HL-60 (cell line): Measurements from ENCODE around the gene GPX4.

Experiments used
- DNase-seq, 2 experiments: peaks; one replicate each; pipeline ENCODE4 v3.0.0-alpha.2; 2010 to 2020; ENCODE audit warnings: low read depth in 1 of 2, low spot score in 1 of 2
- H3K27ac ChIP-seq: fragments of 250-450 bp; sonication (Bioruptor Pico); replicated peaks from 2 replicates; pipeline ENCODE4 v1.5.1; 2020; ENCODE audit warnings: mild to moderate bottlenecking, moderate library complexity
- H3K27me3 ChIP-seq: fragments of 250-450 bp; sonication (Bioruptor Pico); 2 replicates; pipeline ENCODE4 v1.5.1; 2021; ENCODE audit warnings: mild to moderate bottlenecking, moderate library complexity; ENCODE audit not compliant: insufficient read depth, poor library complexity, severe bottlenecking
- H3K4me3 ChIP-seq: replicated peaks from 2 replicates; pipeline ENCODE4 v1.5.1; 2011; ENCODE audit warnings: mild to moderate bottlenecking, control low read depth, low read length; ENCODE audit not compliant: insufficient read depth
- GABPA ChIP-seq: IDR thresholded peaks from 2 replicates; pipeline ENCODE4 v1.6.1; 2012; ENCODE audit warnings: low read depth
- POLR2AphosphoS5 ChIP-seq: IDR thresholded peaks from 2 replicates; pipeline ENCODE4 v1.6.1; 2012; ENCODE audit warnings: low read depth
- SPI1 ChIP-seq: IDR thresholded peaks from 2 replicates; pipeline ENCODE4 v1.6.1; 2012; ENCODE audit warnings: low read depth, mild to moderate bottlenecking, borderline replicate concordance
- TF ChIP-seq, protein P1 (sequence below): IDR thresholded peaks from one replicate; pipeline ENCODE4 v1.5.1; 2011; ENCODE audit warnings: low read length, control low read depth, inconsistent platforms; ENCODE audit not compliant: insufficient read depth
- TF ChIP-seq, protein P2 (sequence below): IDR thresholded peaks from 2 replicates; pipeline ENCODE4 v1.6.1; 2012; ENCODE audit warnings: low read depth; ENCODE audit not compliant: insufficient replicate concordance

Gene GPX4

DNA sequence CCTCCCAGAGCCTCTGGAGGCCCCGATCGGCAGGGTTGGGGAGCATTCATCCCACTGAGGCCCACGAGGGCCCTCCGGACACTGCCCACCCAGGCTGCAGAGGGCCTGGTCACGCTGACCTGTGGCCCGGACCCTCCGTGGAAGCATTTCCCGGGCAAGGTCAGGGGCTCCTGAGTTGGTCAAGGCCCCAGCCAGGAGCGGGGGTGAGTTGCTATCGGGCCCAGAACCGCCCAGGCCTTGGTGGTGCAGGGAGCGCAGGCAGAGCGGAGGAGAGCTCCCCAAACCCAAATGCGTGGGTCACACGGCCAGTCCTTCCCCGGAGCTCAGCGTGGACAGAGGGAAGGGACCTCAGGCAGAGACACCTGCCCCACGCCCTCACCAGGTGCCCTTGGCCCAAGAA lies 25.7 kb downstream of the GPX4 start:
- TF ChIP-seq, protein P1, sequence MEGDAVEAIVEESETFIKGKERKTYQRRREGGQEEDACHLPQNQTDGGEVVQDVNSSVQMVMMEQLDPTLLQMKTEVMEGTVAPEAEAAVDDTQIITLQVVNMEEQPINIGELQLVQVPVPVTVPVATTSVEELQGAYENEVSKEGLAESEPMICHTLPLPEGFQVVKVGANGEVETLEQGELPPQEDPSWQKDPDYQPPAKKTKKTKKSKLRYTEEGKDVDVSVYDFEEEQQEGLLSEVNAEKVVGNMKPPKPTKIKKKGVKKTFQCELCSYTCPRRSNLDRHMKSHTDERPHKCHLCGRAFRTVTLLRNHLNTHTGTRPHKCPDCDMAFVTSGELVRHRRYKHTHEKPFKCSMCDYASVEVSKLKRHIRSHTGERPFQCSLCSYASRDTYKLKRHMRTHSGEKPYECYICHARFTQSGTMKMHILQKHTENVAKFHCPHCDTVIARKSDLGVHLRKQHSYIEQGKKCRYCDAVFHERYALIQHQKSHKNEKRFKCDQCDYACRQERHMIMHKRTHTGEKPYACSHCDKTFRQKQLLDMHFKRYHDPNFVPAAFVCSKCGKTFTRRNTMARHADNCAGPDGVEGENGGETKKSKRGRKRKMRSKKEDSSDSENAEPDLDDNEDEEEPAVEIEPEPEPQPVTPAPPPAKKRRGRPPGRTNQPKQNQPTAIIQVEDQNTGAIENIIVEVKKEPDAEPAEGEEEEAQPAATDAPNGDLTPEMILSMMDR, result no peak
- no peak for TF ChIP-seq GABPA
- TF ChIP-seq, protein P2, sequence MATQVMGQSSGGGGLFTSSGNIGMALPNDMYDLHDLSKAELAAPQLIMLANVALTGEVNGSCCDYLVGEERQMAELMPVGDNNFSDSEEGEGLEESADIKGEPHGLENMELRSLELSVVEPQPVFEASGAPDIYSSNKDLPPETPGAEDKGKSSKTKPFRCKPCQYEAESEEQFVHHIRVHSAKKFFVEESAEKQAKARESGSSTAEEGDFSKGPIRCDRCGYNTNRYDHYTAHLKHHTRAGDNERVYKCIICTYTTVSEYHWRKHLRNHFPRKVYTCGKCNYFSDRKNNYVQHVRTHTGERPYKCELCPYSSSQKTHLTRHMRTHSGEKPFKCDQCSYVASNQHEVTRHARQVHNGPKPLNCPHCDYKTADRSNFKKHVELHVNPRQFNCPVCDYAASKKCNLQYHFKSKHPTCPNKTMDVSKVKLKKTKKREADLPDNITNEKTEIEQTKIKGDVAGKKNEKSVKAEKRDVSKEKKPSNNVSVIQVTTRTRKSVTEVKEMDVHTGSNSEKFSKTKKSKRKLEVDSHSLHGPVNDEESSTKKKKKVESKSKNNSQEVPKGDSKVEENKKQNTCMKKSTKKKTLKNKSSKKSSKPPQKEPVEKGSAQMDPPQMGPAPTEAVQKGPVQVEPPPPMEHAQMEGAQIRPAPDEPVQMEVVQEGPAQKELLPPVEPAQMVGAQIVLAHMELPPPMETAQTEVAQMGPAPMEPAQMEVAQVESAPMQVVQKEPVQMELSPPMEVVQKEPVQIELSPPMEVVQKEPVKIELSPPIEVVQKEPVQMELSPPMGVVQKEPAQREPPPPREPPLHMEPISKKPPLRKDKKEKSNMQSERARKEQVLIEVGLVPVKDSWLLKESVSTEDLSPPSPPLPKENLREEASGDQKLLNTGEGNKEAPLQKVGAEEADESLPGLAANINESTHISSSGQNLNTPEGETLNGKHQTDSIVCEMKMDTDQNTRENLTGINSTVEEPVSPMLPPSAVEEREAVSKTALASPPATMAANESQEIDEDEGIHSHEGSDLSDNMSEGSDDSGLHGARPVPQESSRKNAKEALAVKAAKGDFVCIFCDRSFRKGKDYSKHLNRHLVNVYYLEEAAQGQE, result no peak
- H3K27me3 ChIP-seq, result no peaks in the 10 kb centered on the region
- H3K27ac ChIP-seq, result no peak overlapping the region
- no peak for DNase-seq
- no peak overlapping the region for H3K4me3 ChIP-seq

DNA sequence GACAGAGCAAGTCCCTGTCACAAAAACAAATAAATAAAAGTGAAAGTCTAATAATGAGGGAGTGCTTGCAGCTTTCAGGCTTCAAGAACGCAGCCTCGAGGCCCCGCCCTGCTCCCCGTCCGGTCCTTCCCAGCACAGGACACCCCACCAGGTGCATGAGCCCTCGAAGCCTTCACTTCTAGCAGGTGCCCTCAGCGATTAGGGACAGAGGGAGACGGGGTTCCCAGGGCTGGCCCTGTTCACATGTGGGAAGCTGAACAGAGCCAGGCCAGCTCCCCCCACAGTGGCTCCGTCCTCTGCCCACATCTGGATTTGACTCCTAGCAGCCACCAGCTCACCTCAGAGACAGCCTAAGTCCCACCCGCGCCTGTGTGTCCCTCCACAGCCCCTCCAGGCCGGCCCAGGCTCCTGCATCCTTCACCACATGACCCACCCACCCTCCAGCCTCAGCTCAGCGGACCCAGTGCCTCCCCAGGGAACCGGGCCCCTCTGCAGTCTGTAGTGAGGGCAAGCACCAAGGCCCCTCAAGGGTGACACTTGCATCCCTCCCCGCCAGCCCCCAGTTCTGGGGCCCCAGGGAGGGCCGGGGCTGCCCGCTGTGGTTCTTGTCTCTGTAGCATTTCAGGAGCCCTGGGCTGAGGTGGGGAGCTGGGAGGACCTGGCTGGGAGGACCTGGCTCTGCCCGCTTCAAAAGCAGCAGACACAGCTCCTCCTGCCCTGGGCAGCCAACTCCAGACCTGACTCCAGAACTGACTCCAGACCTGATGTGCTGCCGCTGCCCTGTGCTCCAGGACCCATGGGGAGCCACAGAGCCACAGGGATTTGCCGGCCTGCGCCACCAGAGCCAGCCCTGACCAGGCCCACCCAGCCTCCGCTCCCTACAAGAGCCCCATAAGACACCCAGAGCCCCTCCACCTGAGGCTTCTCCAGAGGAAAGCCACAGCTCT lies 27.2 kb downstream of the GPX4 start:
- TF ChIP-seq POLR2AphosphoS5 (no peak), SPI1 (no peak), GABPA (no peak)
- TF ChIP-seq, protein P1, result no peak
- TF ChIP-seq, protein P2, result no peak
- no peak for DNase-seq
- peak overlapping the region; percentile 41 for H3K4me3 ChIP-seq
- H3K27ac ChIP-seq, result peak overlapping the region; percentile 73
- no peaks in the 10 kb centered on the region for H3K27me3 ChIP-seq

DNA sequence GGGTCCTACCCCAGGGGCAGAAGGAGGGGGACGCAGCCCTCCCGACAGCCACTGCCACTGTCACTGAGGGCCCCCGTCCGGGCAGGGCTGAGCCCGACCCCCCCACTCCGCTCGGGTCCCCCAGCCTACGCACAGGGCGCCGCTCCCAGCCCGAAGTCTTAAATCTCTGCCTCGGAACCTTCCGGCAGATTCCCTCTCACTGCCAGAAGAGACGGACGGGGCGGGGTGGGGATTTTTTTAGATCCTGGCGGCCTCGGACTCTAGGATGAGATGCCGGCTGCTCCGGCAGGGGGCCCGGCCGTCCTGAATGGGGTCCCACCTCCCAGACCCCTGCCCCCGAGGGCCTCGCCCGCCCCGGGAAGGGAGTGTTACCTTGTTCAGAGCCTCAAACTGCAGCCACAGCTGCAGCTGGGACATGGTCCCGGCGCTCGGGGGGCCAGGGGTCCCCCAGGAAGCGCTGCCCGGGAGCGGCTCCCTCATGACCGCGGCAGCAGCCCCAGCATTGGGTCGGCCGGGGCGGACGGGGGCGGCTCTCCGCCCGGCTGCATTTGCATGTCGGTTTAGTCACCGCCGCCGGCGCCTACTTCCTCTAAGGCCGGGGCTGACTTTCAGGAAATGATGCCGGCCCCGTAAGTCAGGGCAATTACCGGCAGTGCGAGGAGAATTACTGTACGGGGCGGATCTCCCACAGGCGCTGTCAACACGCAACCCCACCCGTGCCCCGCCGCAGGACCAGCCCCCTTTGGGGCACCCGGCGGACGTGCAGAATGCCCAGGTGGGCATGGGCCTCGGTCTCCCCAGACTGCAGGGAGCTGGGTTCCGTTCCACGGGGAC lies 28.1 kb downstream of the GPX4 start:
- TF ChIP-seq, protein P1, result no peak
- TF ChIP-seq POLR2AphosphoS5 (no peak), GABPA (peak; percentile 44; the same call in 1 of the 2 replicates), SPI1 (peak; percentile 46; the same call in 1 of the 2 replicates)
- TF ChIP-seq, protein P2, result no peak
- peak overlapping the region; percentile 41 for H3K4me3 ChIP-seq
- DNase-seq, result peak; percentile 59 to 89
- no peaks in the 10 kb centered on the region for H3K27me3 ChIP-seq
- peak overlapping the region; percentile 73 for H3K27ac ChIP-seq
